NCI-H2029 treated with DMSO at 0.1 percent for 48 hours (cell line): ENCODE results near the gene SGK1.
"Not testable (repeated sequence)": the region's sequence is repeated elsewhere in the genome, so short reads cannot be mapped to it uniquely, and the experiment has no call there.

Experiments used
- DNase-seq: peaks from one replicate; lab custom pipeline; 2025; lab: John Stamatoyannopoulos, UW

Gene SGK1

GRCh38 chr6:134304381-134304780 lies 13.5 kb downstream of the SGK1 start:
- DNase-seq: not testable (repeated sequence)

- DNase-seq: no peak
Observed at GRCh38 chr6:134303891-134304290, 14.0 kb downstream of the SGK1 start.

- no peak for DNase-seq
Observed at GRCh38 chr6:134299236-134299635, 18.7 kb downstream of the SGK1 start.

- no peak for DNase-seq
Observed at GRCh38 chr6:134296762-134297161, 21.1 kb downstream of the SGK1 start.

GRCh38 chr6:134295953-134296553 lies 21.9 kb downstream of the SGK1 start:
- DNase-seq: no peak

GRCh38 chr6:134293659-134294161 lies 24.2 kb downstream of the SGK1 start:
- DNase-seq: no peak

GRCh38 chr6:134291156-134291555 lies 26.8 kb downstream of the SGK1 start:
- no peak for DNase-seq

GRCh38 chr6:134289204-134289575 lies 28.7 kb downstream of the SGK1 start:
- no peak for DNase-seq

- DNase-seq: no peak
Observed at GRCh38 chr6:134288538-134289203, 29.2 kb downstream of the SGK1 start.

- no peak for DNase-seq
Observed at GRCh38 chr6:134287859-134288537, 29.9 kb downstream of the SGK1 start.

- DNase-seq: no peak
Observed at GRCh38 chr6:134282816-134283215, 35.1 kb downstream of the SGK1 start.

- no peak for DNase-seq
Observed at GRCh38 chr6:134281388-134281787, 36.5 kb downstream of the SGK1 start.

- no peak for DNase-seq
Observed at GRCh38 chr6:134278000-134278399, 39.9 kb downstream of the SGK1 start.

GRCh38 chr6:134276891-134277377 lies 41.0 kb downstream of the SGK1 start:
- not testable (repeated sequence) for DNase-seq

GRCh38 chr6:134272374-134272773 lies 45.5 kb downstream of the SGK1 start:
- no peak for DNase-seq

GRCh38 chr6:134267917-134268361 lies 50.0 kb downstream of the SGK1 start:
- DNase-seq: no peak

- no peak for DNase-seq
Observed at GRCh38 chr6:134266776-134267175, 51.1 kb downstream of the SGK1 start.

GRCh38 chr6:134261766-134262165 lies 56.1 kb downstream of the SGK1 start:
- no peak for DNase-seq

GRCh38 chr6:134258849-134259306 lies 59.0 kb downstream of the SGK1 start:
- DNase-seq: no peak

- no peak for DNase-seq
Observed at GRCh38 chr6:134257516-134257915, 60.4 kb downstream of the SGK1 start.

- DNase-seq: no peak
Observed at GRCh38 chr6:134256862-134257261, 61.0 kb downstream of the SGK1 start.

GRCh38 chr6:134255280-134255679 lies 62.6 kb downstream of the SGK1 start:
- not testable (repeated sequence) for DNase-seq

GRCh38 chr6:134254118-134254517 lies 63.8 kb downstream of the SGK1 start:
- no peak for DNase-seq
